ENCODE data around the gene PAX2. TPM values are rescaled to one million over a fixed set of nuclear protein-coding genes. Genes with fewer than 3 reads are reported as not detected.

PAX2 gene
- total and polyA plus RNA-seq, 2 of the 8 experiments (the other 6 are each of a cell fraction or from before 2014, with no cell fraction given) = 0.02 TPM; not detected in 1

DNA sequence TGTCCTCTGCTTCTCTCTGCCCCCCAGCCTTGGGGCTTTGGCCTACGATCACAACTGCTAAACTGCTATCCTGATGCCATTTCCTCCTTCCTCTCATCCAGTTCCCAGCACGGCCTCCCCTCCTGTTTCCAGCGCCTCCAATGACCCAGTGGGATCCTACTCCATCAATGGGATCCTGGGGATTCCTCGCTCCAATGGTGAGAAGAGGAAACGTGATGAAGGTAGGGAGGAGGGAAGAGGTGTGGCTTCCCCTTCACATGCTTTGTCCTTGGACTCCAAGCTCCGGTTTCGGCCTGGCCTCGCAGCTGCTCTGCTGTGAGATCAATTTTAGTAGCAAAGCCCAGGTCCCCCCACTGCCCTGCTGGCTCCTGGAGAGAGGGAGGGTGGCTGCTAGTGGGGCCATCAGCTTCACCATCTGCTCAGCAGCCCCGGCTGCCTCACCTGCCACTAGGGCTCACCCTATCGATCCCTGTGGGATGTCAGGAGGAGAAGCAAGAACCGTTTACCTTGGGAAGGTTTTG lies 35.8 kb downstream of the PAX2 start:
- Histone ChIP-seq H4K20me1 (replicated peaks in 1 of 2; ENCODE audit: control insufficient read depth in 1 of 2, insufficient read depth in 2 of 2, low read length in 2 of 2) (no peaks in the 10 kb centered on the region), H4K91ac (replicated peaks; ENCODE audit: insufficient read length, low read length) (no peak overlapping the region), H3K9ac (replicated peaks in 1 of 4; ENCODE audit: extremely low read depth in 1 of 4, low read depth in 3 of 4, low read length in 3 of 4) (no peak overlapping the region), H2BK15ac (ENCODE audit: low read length) (peak overlapping the region; percentile 54; the same call in 1 of the 2 replicates), H2AK5ac (ENCODE audit: low read depth, low read length) (no peak overlapping the region), H3K23me2 (ENCODE audit: low read depth, low read length) (no peaks in the 10 kb centered on the region), H3K14ac (ENCODE audit: insufficient read length) (no peak overlapping the region), H4K8ac (ENCODE audit: extremely low read depth, insufficient read depth, low read length) (no peak overlapping the region), H3K4me3 (ENCODE audit: extremely low read depth in 1 of 4, insufficient read depth in 2 of 4, low read depth in 3 of 4, low read length in 4 of 4) (no peak overlapping the region), H3K9me3 (ENCODE audit: insufficient read depth in 2 of 2, low read depth in 1 of 2, low read length in 1 of 2) (no peaks in the 10 kb centered on the region), H3K23ac (ENCODE audit: insufficient read length) (no peak overlapping the region), H3K4me2 (ENCODE audit: insufficient read depth in 1 of 2, low read depth in 2 of 2, low read length in 2 of 2) (no peak overlapping the region), H2BK20ac (ENCODE audit: low read length) (no peak overlapping the region), H3K56ac (replicated peaks; ENCODE audit: insufficient read length, low read depth, low read length) (no peak overlapping the region), H3K79me2 (ENCODE audit: control insufficient read depth in 1 of 2, insufficient read depth in 2 of 2, low read length in 2 of 2) (no peaks in the 10 kb centered on the region), H3K4ac (replicated peaks; ENCODE audit: insufficient read length, low read depth, low read length) (no peak overlapping the region), H3K18ac (ENCODE audit: extremely low read depth, low read length) (no peak overlapping the region), H3K27ac (ENCODE audit: low read depth, low read length) (no peak overlapping the region), H4K5ac (ENCODE audit: insufficient read length, low read depth, low read length) (no peak overlapping the region), H3K27me3 (replicated peaks in 1 of 4; ENCODE audit: control insufficient read depth in 3 of 4, extremely low read depth in 1 of 4, insufficient read depth in 3 of 4, low read length in 3 of 4) (peaks cover 0 to 7% (median 0%) of the 10 kb centered on the region in 4 experiments; a peak in 3 of 7 replicates), H3K4me1 (replicated peaks in 1 of 4; ENCODE audit: control insufficient read depth in 3 of 4, insufficient read depth in 4 of 4, low read length in 3 of 4) (peaks cover under 1 to 6% (median 4%) of the 10 kb centered on the region in 4 experiments; a peak in 4 of 7 replicates), H3K36me3 (ENCODE audit: control insufficient read depth in 2 of 4, insufficient read depth in 4 of 4, low read length in 3 of 4) (no peaks in the 10 kb centered on the region), H2BK120ac (replicated peaks; ENCODE audit: low read depth, low read length) (no peak overlapping the region), H3K79me1 (ENCODE audit: low read depth, low read length) (no peaks in the 10 kb centered on the region), H2AFZ (ENCODE audit: low read length) (peak overlapping the region; percentile 74; the same call in 1 of the 2 replicates), H2BK12ac (ENCODE audit: low read depth, low read length) (no peak overlapping the region), H2BK5ac (ENCODE audit: low read depth, low read length) (no peak overlapping the region)
- ChIA-PET POLR2A (ENCODE audit: partially characterized antibody) (no interaction called here), CTCF (ENCODE audit: partially characterized antibody) (interaction anchor here (1.2 to 2.4 kb wide), 4 partner anchors 11 to 93 kb away, joined by 3 to 8 read pairs (median 4); no protein-coding TSS in a partner anchor)
- WGBS, 2 experiments (ENCODE audit: extremely low coverage in 1 of 2, insufficient coverage in 1 of 2, insufficient read length in 1 of 2, insufficient replicate concordance in 2 of 2, low coverage in 1 of 2, low lambda C conversion rate in 2 of 2, missing lambda C conversion rate in 1 of 2) = 67% methylated on average over 11 of the region's 11 CpGs; no CpG with 5 or more reads in 1 of the 2 experiments
- FAIRE-seq (no peak), DNase-seq (ENCODE audit: low read depth in 1 of 2, low spot score in 2 of 2) (no peak)
- TF ChIP-seq SAP30 (IDR thresholded peaks at IDR 0.05; ENCODE audit: insufficient read depth, insufficient replicate concordance, low read length) (no peak), EZH2 (IDR thresholded peaks at IDR 0.05; ENCODE audit: low read depth, low read length, severe bottlenecking) (no peak), ASH2L (IDR thresholded peaks at IDR 0.05; ENCODE audit: low read length) (no peak), USF2 (IDR thresholded peaks at IDR 0.05; ENCODE audit: low read length) (no peak), CBX5 (IDR thresholded peaks at IDR 0.05; ENCODE audit: low read depth, low read length) (no peak), NANOG (IDR thresholded peaks at IDR 0.05; ENCODE audit: insufficient read depth, low read depth, low read length, poor library complexity, severe bottlenecking) (no peak), ATF3 (IDR thresholded peaks at IDR 0.05; ENCODE audit: insufficient read depth, low read depth, low read length) (no peak), TBP (IDR thresholded peaks at IDR 0.05; ENCODE audit: low read depth, low read length) (no peak)
- TF ChIP-seq, protein P1, sequence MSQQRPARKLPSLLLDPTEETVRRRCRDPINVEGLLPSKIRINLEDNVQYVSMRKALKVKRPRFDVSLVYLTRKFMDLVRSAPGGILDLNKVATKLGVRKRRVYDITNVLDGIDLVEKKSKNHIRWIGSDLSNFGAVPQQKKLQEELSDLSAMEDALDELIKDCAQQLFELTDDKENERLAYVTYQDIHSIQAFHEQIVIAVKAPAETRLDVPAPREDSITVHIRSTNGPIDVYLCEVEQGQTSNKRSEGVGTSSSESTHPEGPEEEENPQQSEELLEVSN (IDR thresholded peaks at IDR 0.05) = no peak
- TF ChIP-seq, protein P2, sequence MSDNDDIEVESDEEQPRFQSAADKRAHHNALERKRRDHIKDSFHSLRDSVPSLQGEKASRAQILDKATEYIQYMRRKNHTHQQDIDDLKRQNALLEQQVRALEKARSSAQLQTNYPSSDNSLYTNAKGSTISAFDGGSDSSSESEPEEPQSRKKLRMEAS (IDR thresholded peaks at IDR 0.05) = no peak

Data from H1 (cell line).